Upper lobe of left lung (tissue), 6 donors: ENCODE results near the gene CTU2. TPM values are rescaled to one million over a fixed set of nuclear protein-coding genes. Genes with fewer than 3 reads are reported as not detected.

Experiments used
- ATAC-seq, 2 donors: fragments of 200-7000 bp; cut with Tn5 transposase; one replicate each; pipeline ENCODE4 v1.9.1; 2022; ENCODE audit warnings: mild to moderate bottlenecking in 2 of 2, moderate library complexity in 2 of 2; ENCODE audit not compliant: low FRiP score in 2 of 2
- DNase-seq, 2 donors: peaks; one replicate each; pipeline ENCODE4 v3.0.0-alpha.2; 2019 to 2020
- H3K27ac ChIP-seq, 4 donors: fragments of 200-600 bp; sonication (generic); one replicate each; pipeline ENCODE4 v1.5.1; 2016 to 2019
- H3K27me3 ChIP-seq, 4 donors: fragments of 200-600 bp; sonication (generic); one replicate each; pipeline ENCODE4 v1.5.1; 2017 to 2019
- H3K36me3 ChIP-seq, 4 donors: fragments of 200-600 bp; sonication (generic); one replicate each; pipeline ENCODE4 v1.5.1; 2016 to 2019
- H3K4me1 ChIP-seq, 4 donors: fragments of 200-600 bp; sonication (generic); one replicate each; pipeline ENCODE4 v1.5.1; 2018 to 2019
- H3K4me3 ChIP-seq, 4 donors: fragments of 200-600 bp; sonication (generic); one replicate each; pipeline ENCODE4 v1.5.1; 2017 to 2019; ENCODE audit warnings: mild to moderate bottlenecking in 2 of 4, moderate library complexity in 1 of 4
- H3K9me3 ChIP-seq, 4 donors: fragments of 200-600 bp; sonication (generic); one replicate each; pipeline ENCODE4 v1.5.1; 2018 to 2019
- CTCF ChIP-seq, 6 experiments: fragments of 450-650 bp in 4 of 6; fragments of 200-600 bp in 2 of 6; sonication (generic) in 2 of 6; IDR thresholded peaks; one replicate each; pipeline ENCODE4 v1.5.1; 2016 to 2019; ENCODE audit warnings: antibody characterized with exemption in 6 of 6
- EP300 ChIP-seq, 4 donors: sonication (generic); formaldehyde crosslinking; IDR thresholded peaks; one replicate each; pipeline ENCODE4 v1.5.1; 2017; ENCODE audit warnings: antibody characterized with exemption in 4 of 4, control low read depth in 2 of 4
- POLR2A ChIP-seq, 4 donors: fragments of 450-650 bp; IDR thresholded peaks; one replicate each; pipeline ENCODE4 v1.5.1; 2016 to 2017; ENCODE audit warnings: antibody characterized with exemption in 4 of 4, mild to moderate bottlenecking in 2 of 4
- POLR2AphosphoS5 ChIP-seq, 2 donors: sonication (generic); formaldehyde crosslinking; IDR thresholded peaks; one replicate each; pipeline ENCODE4 v1.5.1; 2017; ENCODE audit warnings: antibody characterized with exemption in 2 of 2
- WGBS, 2 donors: methylation state at CpG; one replicate each; pipeline ENCODE4 v1.1.5; 2017 to 2018; 5-methylcytosine and 5-hydroxymethylcytosine counted together
- total RNA-seq, 6 donors: library from RNA; depleted of rRNA in 4 of 6; stranded (reverse); fragments of >200 nt in 4 of 6; gene quantifications; one replicate each; pipeline versions ENCODE4 v1.1.0 to v1.2.1, GENCODE V29; 2016 to 2021
- donor health status: DM: no; HTN: no; CAD: no; lungs with moderate emphysema.
- donor health status: DM: no; HTN: yes; CAD: no; lungs with severe emphysema.

Gene CTU2
- total RNA-seq, 6 donors from 2014 or later = 9.4 to 31.4 (median 20.6) TPM

- Histone ChIP-seq H3K27ac (peak overlapping the region in 3 of 4 donors; percentile 42 to 84 (median 65)), H3K27me3 (peaks cover 0 to 8% (median 2%) of the 10 kb centered on the region in 4 donors)
- DNase-seq = peak in 1 of 2 donors; percentile 87
These were observed 25.1 kb upstream of the CTU2 start for GRCh38 chr16:88681084-88681680.

GRCh38 chr16:88681709-88682451 is 24.4 kb upstream of the CTU2 start:
- peaks cover 20 to 47% (median 33%) of the 10 kb centered on the region in 4 donors for H3K4me1 ChIP-seq
- H3K27me3 ChIP-seq = peaks cover 0 to 8% (median 3%) of the 10 kb centered on the region in 4 donors
- WGBS, 2 donors = 27 to 29% methylated on average over 15 to 21 of the region's 21 CpGs
- DNase-seq (peak in 1 of 2 donors; percentile 89), ATAC-seq (peak; percentile 41 to 55)
- peak overlapping the region in 1 of 4 donors; percentile 14 for H3K4me3 ChIP-seq
- H3K27ac ChIP-seq = peak overlapping the region; percentile 54 to 84 (median 68)
- TF ChIP-seq CTCF (IDR thresholded peaks at IDR 0.05) (no peak), POLR2A (IDR thresholded peaks at IDR 0.05) (no peak), EP300 (IDR thresholded peaks at IDR 0.05) (no peak), POLR2AphosphoS5 (IDR thresholded peaks at IDR 0.05) (no peak)
- no peaks in the 10 kb centered on the region for H3K9me3 ChIP-seq
- peaks cover 0 to 3% (median 0%) of the 10 kb centered on the region in 4 donors for H3K36me3 ChIP-seq

More at GRCh38 chr16:88681084-88681680, 25.1 kb upstream of the CTU2 start:
- no peak for ATAC-seq
- WGBS, 2 donors = 67 to 79% methylated on average over 3 to 31 of the region's 31 CpGs
- TF ChIP-seq POLR2AphosphoS5 (IDR thresholded peaks at IDR 0.05) (no peak), EP300 (IDR thresholded peaks at IDR 0.05) (no peak), POLR2A (IDR thresholded peaks at IDR 0.05) (no peak), CTCF (IDR thresholded peaks at IDR 0.05) (peak in 5 of 6 experiments; percentile 13 to 47 (median 40))
- H3K4me1 ChIP-seq = peaks cover 13 to 40% (median 28%) of the 10 kb centered on the region in 4 donors
- no peaks in the 10 kb centered on the region for H3K9me3 ChIP-seq
- H3K4me3 ChIP-seq = no peak overlapping the region
- peaks cover 0 to 3% (median 0%) of the 10 kb centered on the region in 4 donors for H3K36me3 ChIP-seq

- Histone ChIP-seq H3K36me3 (no peaks in the 10 kb centered on the region), H3K27me3 (peaks cover 0 to 5% (median 0%) of the 10 kb centered on the region in 4 donors), H3K9me3 (no peaks in the 10 kb centered on the region), H3K27ac (no peak overlapping the region), H3K4me1 (peaks cover 22 to 49% (median 35%) of the 10 kb centered on the region in 4 donors), H3K4me3 (peak overlapping the region in 1 of 4 donors; percentile 60)
- DNase-seq = no peak
- 66 to 83% methylated on average over 12 to 15 of the region's 15 CpGs for WGBS, 2 donors
- no peak for TF ChIP-seq EP300 (IDR thresholded peaks at IDR 0.05)
- ATAC-seq = no peak
These were observed 21.6 kb upstream of the CTU2 start for GRCh38 chr16:88684569-88685155.

- 7% methylated on average over 17 to 19 of the region's 33 CpGs for WGBS, 2 donors
- H3K36me3 ChIP-seq = no peaks in the 10 kb centered on the region
- DNase-seq = peak in 1 of 2 donors; percentile 88
- H3K4me1 ChIP-seq = peaks cover 22 to 49% (median 35%) of the 10 kb centered on the region in 4 donors
- H3K27me3 ChIP-seq = peaks cover 0 to 5% (median 0%) of the 10 kb centered on the region in 4 donors
- no peaks in the 10 kb centered on the region for H3K9me3 ChIP-seq
- peak; percentile 2 to 9 for ATAC-seq
- no peak for TF ChIP-seq POLR2A (IDR thresholded peaks at IDR 0.05)
- TF ChIP-seq CTCF (IDR thresholded peaks at IDR 0.05) = peak; percentile 50 to 71 (median 54)
- peak overlapping the region in 3 of 4 donors; percentile 37 to 83 (median 81) for H3K27ac ChIP-seq
- H3K4me3 ChIP-seq = peak overlapping the region; percentile 50 to 74 (median 58)
These were observed 20.9 kb upstream of the CTU2 start for GRCh38 chr16:88685156-88686061.
